Activated CD8-positive, alpha-beta memory T cell treated with anti-CD3 and anti-CD28 coated beads for 24 hours (primary cell): Measurements from ENCODE around the gene ZNF281.
"Not testable (repeated sequence)": the region's sequence is repeated elsewhere in the genome, so short reads cannot be mapped to it uniquely, and the experiment has no call there.

Source experiments
- DNase-seq: peaks from one replicate; pipeline ENCODE4 v3.0.0-alpha.2; 2020

ZNF281 gene

GRCh38 chr1:200428482-200429205, 18.8 kb upstream of the ZNF281 start:
- no peak for DNase-seq

DNA sequence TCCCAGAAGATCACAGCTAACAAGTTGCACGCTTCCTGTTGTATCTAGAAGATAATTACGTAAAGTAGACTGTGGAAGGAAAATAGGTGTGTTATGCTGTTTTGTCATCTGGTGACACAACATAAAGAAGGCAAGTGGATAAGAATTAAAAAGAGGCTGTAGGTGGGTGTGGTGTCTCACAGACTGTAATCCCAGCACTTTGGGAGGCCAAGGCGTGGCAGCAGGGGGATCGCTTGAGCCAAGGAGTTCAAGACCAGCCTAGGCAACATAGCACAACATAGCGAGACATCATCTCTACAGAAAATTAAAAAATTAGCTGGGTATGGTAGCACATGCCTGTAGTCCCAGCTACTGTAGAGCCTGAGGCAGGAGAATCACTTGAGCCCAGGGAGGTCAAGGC, 17.9 kb upstream of the ZNF281 start:
- DNase-seq: no peak

DNA sequence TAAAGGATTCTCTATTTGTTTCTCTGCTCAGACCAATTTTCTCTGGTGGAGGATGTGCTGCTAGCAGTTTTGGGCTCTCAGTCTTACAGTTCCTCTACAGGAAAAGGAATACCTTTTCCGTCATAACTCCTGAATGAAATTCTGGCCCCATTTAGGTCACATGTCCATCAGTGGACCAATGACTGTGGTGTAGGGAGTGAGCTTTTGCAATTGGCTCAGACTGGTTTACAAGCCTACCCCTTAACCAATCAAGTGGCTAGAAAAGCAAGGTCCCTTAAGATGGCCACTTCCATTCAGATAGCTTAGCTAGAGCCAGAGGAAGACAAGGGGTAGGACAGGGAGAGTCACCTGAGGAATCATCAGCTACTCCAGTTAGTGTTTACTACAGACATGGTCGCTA, 16.4 kb upstream of the ZNF281 start:
- DNase-seq: no peak

DNA sequence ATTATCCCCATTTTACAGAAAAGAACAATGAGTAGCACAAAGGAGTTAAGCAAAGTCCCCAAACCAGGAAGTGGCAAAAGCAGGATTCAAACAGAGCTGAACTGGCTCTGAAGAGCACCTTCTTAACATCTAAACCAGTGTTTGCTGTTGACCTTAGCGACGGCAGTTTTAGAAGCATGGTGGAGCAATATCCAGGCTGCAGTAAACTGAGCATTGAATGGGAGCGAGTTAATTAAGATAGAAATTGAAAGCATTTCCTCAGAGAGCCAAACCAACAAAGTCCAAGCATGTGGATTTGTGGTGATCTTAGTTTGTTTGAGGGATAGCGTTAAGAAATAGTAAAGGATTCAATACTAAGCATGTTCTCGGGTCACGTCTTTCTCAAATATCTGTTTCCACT, 13.4 kb upstream of the ZNF281 start:
- DNase-seq: no peak

- DNase-seq: no peak
Observed at GRCh38 chr1:200422211-200422610, 12.4 kb upstream of the ZNF281 start.

DNA sequence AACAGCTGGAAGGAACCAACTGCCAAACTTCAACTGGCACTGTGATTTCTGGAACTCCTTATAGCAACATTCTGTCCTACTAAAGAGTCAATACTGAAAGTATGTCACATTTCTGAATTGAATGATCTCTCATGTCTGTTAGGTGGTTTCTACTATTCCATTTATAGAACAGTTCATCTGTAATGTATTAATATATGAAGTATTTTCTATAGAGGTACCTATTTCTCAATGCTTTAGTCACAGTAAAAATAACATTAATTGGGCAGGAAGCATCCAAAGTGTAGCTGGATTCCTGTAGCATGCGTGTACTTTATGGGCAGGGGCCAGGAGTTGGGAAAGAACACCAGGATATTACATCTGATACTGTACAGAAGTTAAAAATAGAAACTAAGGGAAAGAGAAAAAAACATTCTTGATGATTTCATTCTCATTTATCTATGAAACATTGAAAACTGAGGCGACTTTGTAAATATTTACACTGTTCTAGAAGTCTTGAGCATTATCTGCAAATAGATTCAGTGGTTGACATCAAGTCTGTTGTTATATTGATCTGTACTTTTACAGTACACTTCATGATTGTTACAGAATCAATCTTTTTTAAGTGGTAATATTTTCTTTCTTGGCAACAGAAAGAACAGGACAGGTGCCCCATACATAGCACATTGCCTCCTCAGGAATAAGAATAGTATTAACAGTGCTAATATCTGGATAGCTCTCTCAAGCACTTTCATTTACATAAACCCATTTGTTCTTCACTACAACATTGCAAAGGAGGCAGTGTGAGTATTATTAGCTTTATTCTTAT, 6.2 kb upstream of the ZNF281 start:
- DNase-seq: no peak

DNA sequence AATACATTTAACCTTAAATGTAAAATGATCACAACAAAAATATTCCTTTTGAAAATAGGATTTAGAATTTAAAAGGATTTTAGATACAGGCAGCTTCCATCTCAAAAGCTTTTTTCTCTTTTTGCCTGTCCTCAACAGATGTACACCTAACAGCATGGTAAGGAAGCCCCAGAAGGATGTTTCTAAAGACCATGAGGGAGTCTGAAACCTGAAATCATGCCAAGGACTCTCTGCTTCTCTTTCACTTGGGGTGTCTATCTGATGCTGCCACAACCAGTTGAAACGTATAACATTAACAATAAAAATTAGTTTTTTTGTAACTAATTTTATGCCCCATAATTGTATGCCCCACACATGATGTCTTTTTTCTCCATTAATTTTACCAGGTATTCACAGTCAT, 5.4 kb upstream of the ZNF281 start:
- DNase-seq: no peak

DNA sequence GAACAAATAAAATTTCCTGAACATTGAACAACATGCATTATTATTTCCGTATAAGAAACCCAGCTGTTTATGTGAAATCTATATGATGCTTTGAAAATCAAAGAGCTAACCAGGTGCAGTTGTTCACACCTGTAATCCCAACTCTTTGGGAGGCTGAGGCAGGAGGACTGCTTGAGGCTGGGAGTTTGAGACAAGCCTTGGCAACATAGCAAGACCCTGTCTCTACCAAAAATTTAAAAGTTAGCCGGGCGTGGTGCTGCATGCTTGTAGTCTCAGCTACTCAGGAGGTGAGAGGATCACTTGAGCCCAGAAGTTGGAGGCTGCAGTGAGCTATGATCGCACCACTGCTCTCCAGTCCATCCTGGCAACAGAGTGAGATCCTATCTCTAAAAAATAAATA, 4.8 kb upstream of the ZNF281 start:
- DNase-seq: no peak

DNA sequence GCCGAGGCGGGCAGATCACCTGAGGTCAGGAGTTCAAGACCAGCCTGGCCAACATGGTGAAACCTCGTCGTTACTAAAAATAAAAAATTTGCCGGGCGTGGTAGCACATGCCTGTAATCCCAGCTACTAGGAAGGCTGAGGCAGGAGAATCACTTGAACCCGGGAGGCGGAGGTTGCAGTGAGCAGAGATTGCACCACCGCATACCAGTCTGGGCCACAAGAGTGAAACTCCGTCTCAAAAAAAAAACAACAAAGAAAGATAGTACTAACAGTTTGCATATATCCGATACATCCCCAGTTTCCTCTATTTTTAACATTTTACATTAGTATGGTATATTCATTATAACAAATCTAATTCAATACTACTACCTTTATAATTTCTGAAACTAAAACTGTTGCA, 3.9 kb upstream of the ZNF281 start:
- not testable (repeated sequence) for DNase-seq

- DNase-seq: no peak
Observed at GRCh38 chr1:200411406-200412257, 1.8 kb upstream of the ZNF281 start.

GRCh38 chr1:200410566-200410878, 686 bp upstream of the ZNF281 start:
- DNase-seq: no peak

DNA sequence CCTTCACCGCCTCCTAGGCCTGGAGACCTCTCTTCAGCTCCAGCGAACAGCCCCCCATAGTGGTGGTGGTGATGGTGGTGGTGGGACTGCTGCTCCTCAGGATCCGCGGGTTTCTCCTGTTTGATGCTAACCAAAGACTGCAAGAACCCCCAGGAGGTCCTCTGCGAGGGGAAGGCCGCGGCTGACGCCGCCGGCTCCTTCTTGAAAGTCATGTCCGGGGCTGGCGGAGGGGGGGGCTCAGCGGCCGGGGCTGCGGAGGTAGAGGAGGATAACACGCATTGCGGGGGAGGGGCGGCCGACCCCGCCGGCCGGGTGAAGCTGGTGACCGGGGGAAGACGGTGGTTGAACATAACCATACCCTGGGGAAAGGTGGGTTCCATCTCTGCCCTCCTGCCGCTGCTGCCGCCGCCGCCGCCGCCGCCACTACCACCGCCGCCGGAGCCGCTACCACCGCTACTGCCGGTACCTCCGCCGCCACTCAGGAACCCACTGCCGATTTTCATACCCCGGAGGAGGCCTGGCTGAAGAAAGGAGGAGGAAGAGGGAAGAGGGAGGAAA, 554 bp downstream of the ZNF281 start:
- no peak for DNase-seq

DNA sequence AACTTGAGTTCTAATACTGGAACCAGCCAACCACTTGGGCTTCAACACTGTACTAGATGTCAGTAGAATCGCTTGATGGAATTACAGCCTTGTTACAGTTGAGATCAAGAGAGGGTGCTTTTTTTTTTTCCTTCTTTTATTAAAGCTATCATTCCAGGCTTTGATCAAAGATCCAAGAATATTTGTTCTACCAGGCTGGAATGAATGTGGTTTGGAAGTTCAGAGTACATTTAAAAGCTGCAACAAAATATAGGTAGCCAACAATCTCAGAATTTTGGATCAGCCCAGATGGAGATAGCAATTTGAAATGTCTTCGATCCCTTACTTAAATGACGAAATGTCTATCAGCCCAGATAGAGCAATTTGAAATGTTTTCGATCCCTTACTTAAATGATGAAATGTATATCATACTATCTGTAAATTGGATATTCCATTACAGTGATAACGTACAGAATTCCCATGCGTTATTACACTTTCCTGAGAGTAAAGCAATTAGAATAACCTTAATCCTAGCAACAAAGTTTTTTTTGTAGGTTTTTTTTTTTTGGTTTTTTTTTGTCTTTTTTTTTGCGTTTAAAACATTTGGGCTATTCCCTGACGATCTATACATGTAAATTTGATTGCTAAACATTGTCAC, 3.6 kb downstream of the ZNF281 start:
- DNase-seq: no peak

GRCh38 chr1:200405264-200405663, 4.6 kb downstream of the ZNF281 start:
- DNase-seq: no peak

DNA sequence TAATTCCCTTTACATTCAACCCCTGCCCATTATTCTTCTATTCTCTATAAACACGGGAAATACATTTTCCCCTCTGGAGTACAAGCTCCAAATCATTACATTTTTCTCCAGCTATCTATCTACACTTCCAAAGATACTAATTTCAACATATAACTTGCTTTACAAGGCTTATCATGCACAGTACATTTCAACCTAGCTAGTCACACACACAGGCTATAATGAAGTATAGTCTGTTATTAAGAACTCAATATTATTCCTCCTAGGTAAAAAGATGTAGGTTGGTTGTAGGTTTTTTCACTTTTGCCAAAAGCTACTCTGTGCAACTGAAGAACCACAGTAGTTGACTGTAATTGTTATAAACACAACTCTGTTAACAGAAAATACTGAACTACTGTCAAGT, 8.1 kb downstream of the ZNF281 start:
- DNase-seq: no peak

GRCh38 chr1:200401263-200401662, 8.6 kb downstream of the ZNF281 start:
- DNase-seq: no peak

DNA sequence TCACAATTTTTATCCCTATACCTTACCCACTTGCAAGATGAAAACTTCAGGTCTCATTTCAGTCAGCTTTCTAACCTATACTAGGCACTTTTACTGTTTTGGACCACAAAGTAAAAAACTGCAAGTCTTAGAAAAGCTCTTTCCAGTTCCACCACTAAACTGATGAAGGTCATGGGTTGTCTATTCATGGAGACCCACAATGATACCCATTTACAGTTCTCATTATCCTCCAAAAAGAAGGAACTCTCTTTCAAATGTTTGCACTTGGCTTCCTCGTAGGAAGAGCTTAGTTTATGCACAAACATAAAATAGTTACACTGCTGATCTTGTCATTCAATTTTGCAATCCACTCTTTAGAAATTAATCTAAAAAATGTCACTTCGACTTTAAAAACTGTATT, 9.3 kb downstream of the ZNF281 start:
- DNase-seq: no peak

DNA sequence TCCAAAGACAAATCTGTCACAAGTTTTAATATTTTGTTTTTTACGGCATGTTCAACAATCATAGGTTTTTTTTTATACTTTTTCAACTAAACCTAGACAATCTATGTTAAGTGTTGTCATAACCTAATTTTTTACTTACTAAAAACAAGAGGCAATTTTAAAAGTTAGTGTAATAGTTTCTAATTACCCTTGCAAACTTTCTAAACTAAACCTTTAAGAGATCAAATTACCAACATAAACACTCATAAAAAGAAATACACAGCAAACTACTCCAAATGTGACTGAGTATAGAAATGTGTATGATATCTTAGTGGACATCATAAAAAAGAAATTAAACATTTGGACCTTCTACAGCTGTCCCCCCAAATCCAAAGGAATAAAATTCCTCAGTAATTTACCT, 10.0 kb downstream of the ZNF281 start:
- DNase-seq: no peak

- DNase-seq: no peak
Observed at GRCh38 chr1:200398373-200398772, 11.5 kb downstream of the ZNF281 start.

- DNase-seq: no peak
Observed at GRCh38 chr1:200392625-200393185, 17.1 kb downstream of the ZNF281 start.

- no peak for DNase-seq
Observed at GRCh38 chr1:200391747-200392146, 18.1 kb downstream of the ZNF281 start.

DNA sequence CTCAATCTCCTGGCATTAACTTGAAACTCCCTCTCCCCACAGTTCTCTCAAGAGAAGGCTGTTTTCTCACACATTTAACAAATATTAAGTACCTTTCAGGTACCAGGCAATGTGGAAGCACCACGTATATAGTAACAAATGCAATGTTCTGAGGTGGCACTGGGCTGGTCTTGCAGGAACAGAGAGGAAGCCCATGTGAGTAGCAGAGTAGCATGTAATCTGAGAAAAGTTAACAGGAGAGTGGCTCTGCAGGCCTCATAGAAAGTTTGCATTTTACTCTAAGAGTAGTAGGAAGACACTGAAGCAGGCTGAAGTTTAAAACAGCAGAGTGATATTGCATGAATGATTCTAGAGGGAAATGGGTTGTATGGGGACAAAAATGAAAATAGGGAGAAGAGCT, 21.0 kb downstream of the ZNF281 start:
- DNase-seq: no peak

DNA sequence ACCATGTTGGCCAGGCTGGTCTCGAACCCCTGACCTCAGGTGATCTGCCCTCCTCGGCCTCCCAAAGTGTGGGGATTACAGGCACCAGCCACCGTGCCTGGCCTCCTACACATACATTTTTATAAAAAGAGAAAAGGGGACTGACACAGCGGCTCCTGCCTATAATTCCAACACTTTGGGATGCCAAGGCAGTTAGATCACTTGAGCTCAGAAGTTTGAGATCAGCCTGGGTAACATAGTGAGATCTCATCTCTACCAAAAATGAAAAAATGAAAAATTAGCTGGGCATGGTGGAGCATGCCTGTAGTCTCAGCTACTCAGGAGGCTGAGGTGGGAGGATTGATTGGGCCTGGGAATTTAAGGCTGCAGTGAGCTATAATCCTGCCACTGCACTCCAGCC, 23.4 kb downstream of the ZNF281 start:
- DNase-seq: no peak
